Pancreas (tissue), 10 donors: ENCODE measurements around the gene CASKIN2. TPM values are rescaled to one million over a fixed set of nuclear protein-coding genes. Genes with fewer than 3 reads are reported as not detected.

Source experiments
- ATAC-seq, 4 donors: fragments of 200-7000 bp; cut with Tn5 transposase; one replicate each; pipeline versions ENCODE4 v1.8.0 to v1.9.1; 2020; ENCODE audit warnings: mild to moderate bottlenecking in 4 of 4, moderate library complexity in 4 of 4
- DNase-seq, 6 donors: peaks; one replicate each; pipeline ENCODE4 v3.0.0-alpha.2; 2020
- FAIRE-seq: peaks from 2 replicates; lab custom pipeline; 2012; peaks lifted over from hg19 to GRCh38; lab: Jason Lieb, UNC
- H3K27ac ChIP-seq, 4 donors: fragments of 200-600 bp; sonication (generic); 1 replicate in 3 of 4; 2 replicates in 1 of 4; pipeline versions ENCODE4 v1.5.0 to v1.8.0; 2020
- H3K27me3 ChIP-seq, 4 donors: fragments of 200-600 bp; one replicate each; pipeline ENCODE4 v1.8.0; 2021
- H3K36me3 ChIP-seq, 3 donors: fragments of 200-600 bp; sonication (generic) in 1 of 3; one replicate each; pipeline versions ENCODE4 v1.5.0 to v1.8.0; 2020 to 2021
- H3K4me1 ChIP-seq, 3 donors: fragments of 200-600 bp; one replicate each; pipeline ENCODE4 v1.8.0; 2021
- H3K4me3 ChIP-seq, 4 donors: fragments of 200-600 bp; sonication (generic) in 2 of 4; one replicate each; pipeline versions ENCODE4 v1.5.0 to v1.8.0; 2020 to 2021
- H3K9me3 ChIP-seq, 4 donors: fragments of 200-600 bp; one replicate each; pipeline ENCODE4 v1.8.0; 2021
- WGBS, 2 donors: extraction: QIAGEN DNeasy Blood & Tissue Kit; methylation state at CpG; one replicate each; pipeline ENCODE4 v1.1.7; 2013; 5-methylcytosine and 5-hydroxymethylcytosine counted together
- intact Hi-C, 3 donors: fragments of 100-400 bp; cut with DNase I; formaldehyde crosslinking; loops; one replicate each; pipeline versions ENCODE4 v1.11.1 to v1.14.2; 2022
- polyA plus RNA-seq, 2 donors: library from polyadenylated mRNA; stranded (reverse); fragments of 200-250 nt; gene quantifications; one replicate each; pipeline ENCODE4 v1.2.3, GENCODE V29; 2013
- total RNA-seq, 6 donors: library from RNA; stranded (reverse); fragmentation: NEBNext Ultra II Directional in 4 of 6; extraction: Animal tissue kit (Norgen Biotek cat#: 25700) in 4 of 6; gene quantifications; one replicate each; pipeline versions ENCODE4 v1.2.1 to v1.2.4, GENCODE V29; 2021 to 2023
- TF ChIP-seq, protein P1 (sequence below), 4 donors: fragments of 200-600 bp; sonication (generic) in 3 of 4; IDR thresholded peaks; one replicate each; pipeline versions ENCODE4 v1.5.0 to v1.8.0; 2021; ENCODE audit warnings: antibody characterized with exemption in 4 of 4
- donor health status: healthy with polysubstance abuse.
- donor health status: DM: no; HTN: no; CAD: no; lungs with moderate emphysema.
- donor health status: DM: no; HTN: no; CAD: no.
- donor health status: control.
- donor health status: control.
- donor health status: Bipolar disorder and iron deficiency.
- donor health status: DM: yes; HTN: yes; CAD: no.
- donor health status: DM: no; HTN: no; CAD: no.
- donor health status: DM: no; HTN: no; CAD: no.
- donor health status: DM: yes; HTN: yes; CAD: no.

The CASKIN2 gene
- total and polyA plus RNA-seq, 8 donors: 12.1 to 20.7 (median 13.2) TPM

DNA sequence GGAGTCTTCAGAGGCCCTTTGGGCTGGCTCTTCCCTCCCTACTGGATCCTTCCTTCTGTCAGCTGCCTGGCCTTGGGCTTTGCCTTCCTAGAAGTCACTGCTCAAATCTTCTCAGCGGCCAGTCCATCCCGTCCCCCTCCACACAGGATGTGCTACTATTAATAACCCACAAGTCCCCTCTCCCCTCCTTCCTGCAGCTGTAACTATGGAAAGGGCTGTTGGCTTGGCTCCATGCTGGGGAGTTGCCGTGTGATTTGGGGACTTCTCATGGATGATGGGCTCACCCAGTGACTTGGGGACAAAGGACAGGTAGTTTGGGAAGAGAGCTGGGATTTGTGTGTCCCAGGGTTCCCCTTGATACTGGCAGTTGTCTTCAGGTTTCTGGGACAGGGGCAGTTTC is 39.5 kb downstream of the CASKIN2 start:
- H3K27ac ChIP-seq: no peak overlapping the region
- DNase-seq (no peak), FAIRE-seq (no peak), ATAC-seq (peak in 1 of 4 donors; percentile 41)
- H3K9me3 ChIP-seq: no peaks in the 10 kb centered on the region
- intact Hi-C loops: no loop called here
- 60 to 64% methylated on average over 3 of the region's 3 CpGs for WGBS, 2 donors
- no peaks in the 10 kb centered on the region for H3K4me1 ChIP-seq
- TF ChIP-seq, protein P1, sequence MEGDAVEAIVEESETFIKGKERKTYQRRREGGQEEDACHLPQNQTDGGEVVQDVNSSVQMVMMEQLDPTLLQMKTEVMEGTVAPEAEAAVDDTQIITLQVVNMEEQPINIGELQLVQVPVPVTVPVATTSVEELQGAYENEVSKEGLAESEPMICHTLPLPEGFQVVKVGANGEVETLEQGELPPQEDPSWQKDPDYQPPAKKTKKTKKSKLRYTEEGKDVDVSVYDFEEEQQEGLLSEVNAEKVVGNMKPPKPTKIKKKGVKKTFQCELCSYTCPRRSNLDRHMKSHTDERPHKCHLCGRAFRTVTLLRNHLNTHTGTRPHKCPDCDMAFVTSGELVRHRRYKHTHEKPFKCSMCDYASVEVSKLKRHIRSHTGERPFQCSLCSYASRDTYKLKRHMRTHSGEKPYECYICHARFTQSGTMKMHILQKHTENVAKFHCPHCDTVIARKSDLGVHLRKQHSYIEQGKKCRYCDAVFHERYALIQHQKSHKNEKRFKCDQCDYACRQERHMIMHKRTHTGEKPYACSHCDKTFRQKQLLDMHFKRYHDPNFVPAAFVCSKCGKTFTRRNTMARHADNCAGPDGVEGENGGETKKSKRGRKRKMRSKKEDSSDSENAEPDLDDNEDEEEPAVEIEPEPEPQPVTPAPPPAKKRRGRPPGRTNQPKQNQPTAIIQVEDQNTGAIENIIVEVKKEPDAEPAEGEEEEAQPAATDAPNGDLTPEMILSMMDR (IDR thresholded peaks at IDR 0.05): no peak
- no peaks in the 10 kb centered on the region for H3K36me3 ChIP-seq
- no peak overlapping the region for H3K4me3 ChIP-seq
- H3K27me3 ChIP-seq: no peaks in the 10 kb centered on the region

DNA sequence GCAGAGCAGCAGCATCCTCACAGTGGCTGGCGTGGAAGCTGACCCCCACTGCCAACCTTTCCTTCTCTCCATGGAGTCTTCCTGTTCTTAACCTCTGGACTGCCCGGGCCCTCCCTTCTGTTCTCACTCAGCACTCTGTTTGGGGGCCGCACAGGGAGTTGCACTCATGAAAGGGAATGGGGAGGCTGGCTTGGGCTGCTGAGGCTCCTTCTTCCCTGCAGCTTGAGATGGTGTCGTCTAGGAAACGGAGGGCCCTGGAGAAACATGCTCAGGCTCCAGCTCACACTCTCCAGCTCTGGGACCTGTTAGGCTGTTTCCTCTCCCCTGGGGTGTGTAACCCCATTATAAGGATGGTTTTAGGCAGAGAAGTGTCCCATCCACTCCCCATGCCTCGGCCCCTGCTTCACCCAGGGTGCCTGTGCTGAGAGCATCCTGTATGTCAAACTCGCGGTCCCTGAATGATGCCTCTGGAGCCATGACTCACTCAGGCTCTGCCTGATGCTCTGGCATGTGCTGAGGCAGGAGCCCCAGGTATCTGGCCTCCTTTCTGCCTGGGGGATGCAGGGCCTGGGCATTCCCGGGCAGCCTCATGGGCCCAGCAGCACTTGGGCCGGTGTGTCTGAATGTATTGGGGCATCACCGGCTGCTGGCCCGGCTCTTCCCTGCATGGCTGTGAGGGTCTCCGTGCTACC is 40.0 kb downstream of the CASKIN2 start:
- TF ChIP-seq, protein P1 (IDR thresholded peaks at IDR 0.05): no peak
- no peak for FAIRE-seq
- Histone ChIP-seq H3K4me1 (no peaks in the 10 kb centered on the region), H3K9me3 (no peaks in the 10 kb centered on the region), H3K36me3 (no peaks in the 10 kb centered on the region), H3K4me3 (no peak overlapping the region), H3K27me3 (no peaks in the 10 kb centered on the region), H3K27ac (no peak overlapping the region)
- intact Hi-C loops: no loop called here
- DNase-seq: no peak
- ATAC-seq: no peak
- WGBS, 2 donors: 81 to 83% methylated on average over 13 of the region's 13 CpGs

DNA sequence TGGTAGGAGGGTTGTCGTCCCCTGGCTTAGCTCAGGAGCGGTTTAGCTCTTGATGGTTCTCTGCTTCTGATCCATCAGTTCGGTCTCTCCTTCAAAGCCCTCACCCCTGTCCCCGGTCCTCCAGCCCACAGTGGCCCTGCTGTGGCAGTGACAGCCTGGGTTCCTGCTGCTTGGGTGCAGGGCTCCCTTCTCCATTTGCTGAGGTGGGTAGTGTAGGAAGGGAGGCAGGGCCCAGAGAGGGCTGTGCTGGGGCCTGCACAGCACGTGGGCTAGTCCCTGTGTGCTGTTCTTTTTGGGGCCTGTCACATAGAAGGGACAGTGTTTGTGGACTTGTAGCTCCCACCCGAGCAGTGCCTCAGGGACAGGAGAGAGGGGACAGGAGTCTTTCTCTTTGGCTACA is 40.6 kb downstream of the CASKIN2 start:
- no peaks in the 10 kb centered on the region for H3K9me3 ChIP-seq
- H3K4me3 ChIP-seq: no peak overlapping the region
- TF ChIP-seq, protein P1 (IDR thresholded peaks at IDR 0.05): no peak
- 84 to 91% methylated on average over 6 of the region's 6 CpGs for WGBS, 2 donors
- ATAC-seq (no peak), FAIRE-seq (no peak), DNase-seq (no peak)
- H3K27me3 ChIP-seq: no peaks in the 10 kb centered on the region
- H3K36me3 ChIP-seq: no peaks in the 10 kb centered on the region
- H3K4me1 ChIP-seq: no peaks in the 10 kb centered on the region
- no peak overlapping the region for H3K27ac ChIP-seq
- intact Hi-C loops: no loop called here

DNA sequence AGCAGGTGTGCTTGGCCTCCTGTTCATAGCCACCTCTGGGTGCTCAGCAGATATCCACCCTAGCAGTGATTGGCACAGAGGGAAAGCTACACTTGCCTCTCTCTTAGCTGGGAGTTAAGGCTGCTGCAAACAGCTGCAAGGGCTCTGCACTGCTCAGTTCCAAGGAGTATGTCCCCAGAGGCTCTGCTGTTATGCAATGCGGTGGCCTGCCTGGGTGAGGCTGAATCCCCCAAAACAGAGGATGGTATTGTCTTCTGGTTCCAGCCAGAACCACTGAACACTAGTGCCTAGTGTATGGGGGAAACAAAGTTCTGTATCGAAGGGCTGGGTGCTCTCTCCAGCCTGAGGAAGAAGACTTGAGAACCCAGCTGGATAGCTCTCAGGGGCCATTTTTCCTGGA is 42.1 kb downstream of the CASKIN2 start:
- intact Hi-C loops: no loop called here
- DNase-seq (no peak), ATAC-seq (no peak), FAIRE-seq (no peak)
- no peaks in the 10 kb centered on the region for H3K36me3 ChIP-seq
- H3K4me3 ChIP-seq: no peak overlapping the region
- no peaks in the 10 kb centered on the region for H3K27me3 ChIP-seq
- TF ChIP-seq, protein P1 (IDR thresholded peaks at IDR 0.05): no peak
- no peaks in the 10 kb centered on the region for H3K4me1 ChIP-seq
- H3K27ac ChIP-seq: no peak overlapping the region
- 89 to 97% methylated on average over 2 of the region's 2 CpGs for WGBS, 2 donors
- H3K9me3 ChIP-seq: no peaks in the 10 kb centered on the region

DNA sequence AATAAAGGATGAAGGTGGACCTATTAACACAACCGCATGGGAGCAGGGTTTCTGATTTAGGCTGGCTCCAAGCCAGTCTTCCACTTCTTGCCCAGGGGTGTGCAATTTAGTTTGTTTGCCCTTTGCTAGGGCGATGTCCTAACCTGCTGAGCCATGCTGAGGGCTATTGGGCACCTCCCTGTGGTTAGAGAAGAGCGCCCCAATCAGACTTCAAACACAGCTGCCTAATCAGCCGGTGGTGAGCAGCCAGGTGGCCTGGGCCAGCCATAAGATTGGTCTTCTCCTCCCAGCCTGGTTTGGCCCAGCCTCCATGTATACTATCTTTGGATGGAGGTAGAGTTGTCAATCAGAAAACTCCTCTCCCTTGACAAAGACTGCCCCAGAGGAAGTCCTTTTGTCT is 43.2 kb downstream of the CASKIN2 start:
- intact Hi-C loops: no loop called here
- ATAC-seq (no peak), FAIRE-seq (no peak)

More for the DNA sequence above, 43.2 kb downstream of the CASKIN2 start:
- DNase-seq: no peak
- WGBS, 2 donors: 68 to 80% methylated on average over 4 of the region's 4 CpGs
- H3K9me3 ChIP-seq: no peaks in the 10 kb centered on the region
- no peaks in the 10 kb centered on the region for H3K4me1 ChIP-seq
- TF ChIP-seq, protein P1 (IDR thresholded peaks at IDR 0.05): no peak
- H3K4me3 ChIP-seq: no peak overlapping the region
- no peaks in the 10 kb centered on the region for H3K27me3 ChIP-seq
- H3K36me3 ChIP-seq: no peaks in the 10 kb centered on the region
- H3K27ac ChIP-seq: no peak overlapping the region
